Thyroid gland (tissue), 4 donors: Measurements from ENCODE around the gene HNRNPH2.

Experiments
- CTCF ChIP-seq, 6 experiments: fragments of 200-600 bp in 3 of 6; fragments of 450-650 bp in 3 of 6; sonication (generic) in 3 of 6; IDR thresholded peaks; one replicate each; pipeline ENCODE4 v1.5.1; 2016 to 2019; ENCODE audit warnings: antibody characterized with exemption in 6 of 6, mild to moderate bottlenecking in 2 of 6, inconsistent platforms in 1 of 6, moderate library complexity in 1 of 6
- POLR2A ChIP-seq, 2 donors: fragments of 450-650 bp; IDR thresholded peaks; one replicate each; pipeline ENCODE4 v1.6.1; 2017; ENCODE audit warnings: antibody characterized with exemption in 2 of 2, mild to moderate bottlenecking in 2 of 2, moderate library complexity in 1 of 2

GRCh38 chrX:101397779-101398178 lies 10.2 kb upstream of the HNRNPH2 start:
- TF ChIP-seq CTCF (IDR thresholded peaks at IDR 0.05) (no peak), POLR2A (IDR thresholded peaks at IDR 0.05) (no peak)
